ENCODE measurements around the gene AUH.

Gene AUH

DNA sequence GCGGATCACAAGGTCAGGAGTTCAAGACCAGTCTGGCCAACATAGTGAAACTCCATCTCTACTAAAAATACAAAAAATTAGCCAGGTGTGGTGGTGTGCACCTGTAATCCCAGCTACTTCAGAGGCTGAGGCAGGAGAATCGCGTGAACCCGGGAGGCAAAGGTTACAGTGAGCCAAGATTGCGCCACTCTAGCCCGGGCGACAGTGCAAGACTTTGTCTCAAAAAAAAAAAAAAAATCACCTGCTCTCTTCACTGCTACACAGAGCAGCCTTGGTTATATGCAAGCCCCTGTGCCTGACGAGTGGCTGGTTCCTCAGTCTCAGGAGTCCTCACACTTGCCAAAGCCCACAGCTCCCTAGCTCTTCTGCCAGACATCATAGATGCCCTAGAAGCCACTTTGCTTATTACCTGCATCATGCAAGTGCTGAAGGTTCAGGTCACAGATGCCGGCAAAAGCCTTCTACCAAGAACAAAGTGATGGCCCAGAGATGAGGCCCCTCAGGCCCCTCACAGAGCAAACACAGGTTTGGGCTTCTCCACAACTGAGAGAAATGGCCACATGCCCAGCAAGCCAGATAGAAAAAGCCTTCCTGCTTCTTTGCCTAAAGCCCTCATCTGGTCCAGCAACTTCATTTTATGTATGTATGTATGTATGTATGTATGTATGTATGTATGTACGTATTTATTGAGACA is 176.4 kb downstream of the AUH start:
- no peak for DNase-seq

- DNase-seq: no peak
Observed at GRCh38 chr9:91182429-91183225, 179.1 kb downstream of the AUH start.

GRCh38 chr9:91181541-91181940 is 180.2 kb downstream of the AUH start:
- DNase-seq: no peak

GRCh38 chr9:91180930-91181268 is 180.8 kb downstream of the AUH start:
- DNase-seq: no peak

GRCh38 chr9:91180240-91180929 is 181.3 kb downstream of the AUH start:
- no peak for DNase-seq

DNA sequence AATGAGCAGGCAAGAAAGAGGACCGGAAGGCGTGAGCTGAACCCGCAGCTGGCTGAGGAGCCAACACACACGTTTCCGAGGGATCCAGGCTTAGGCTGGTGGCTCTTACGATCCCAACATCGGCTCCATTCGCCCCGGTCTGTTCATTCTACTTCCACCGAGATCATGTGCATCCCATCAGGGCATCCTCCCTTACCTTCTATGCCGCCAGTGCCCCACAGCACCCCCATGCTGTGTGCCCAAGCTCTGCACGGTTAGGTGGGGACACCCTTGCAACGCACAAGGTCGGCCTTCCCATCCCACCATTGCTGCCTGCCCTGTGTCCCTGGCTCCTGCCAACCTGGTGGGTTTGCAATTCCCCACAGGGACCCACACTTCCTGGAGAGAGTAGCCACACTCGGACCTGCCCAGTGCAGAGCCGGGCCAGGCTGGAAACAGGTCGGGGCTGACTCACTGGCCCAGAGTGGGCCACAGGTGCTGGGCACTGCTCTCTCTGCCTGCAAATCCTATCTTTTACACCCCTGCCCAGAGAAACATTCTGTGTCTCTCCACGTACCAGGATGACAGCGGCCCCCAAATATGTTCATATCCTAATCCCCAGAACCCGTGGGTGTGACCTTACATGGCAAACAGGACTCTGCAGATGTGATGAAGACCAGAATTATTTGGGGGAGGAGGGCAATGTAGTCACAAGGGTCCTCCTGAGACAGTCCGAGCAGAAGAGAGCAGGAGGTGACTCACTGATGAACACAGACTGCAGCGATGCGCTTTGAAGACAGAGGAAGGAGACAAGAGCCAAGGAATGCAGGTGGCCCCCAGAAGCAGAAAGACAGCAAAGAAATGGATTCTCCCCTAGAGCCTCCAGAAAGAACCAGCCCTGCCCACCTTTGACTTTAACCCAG is 182.2 kb downstream of the AUH start:
- no peak for DNase-seq

DNA sequence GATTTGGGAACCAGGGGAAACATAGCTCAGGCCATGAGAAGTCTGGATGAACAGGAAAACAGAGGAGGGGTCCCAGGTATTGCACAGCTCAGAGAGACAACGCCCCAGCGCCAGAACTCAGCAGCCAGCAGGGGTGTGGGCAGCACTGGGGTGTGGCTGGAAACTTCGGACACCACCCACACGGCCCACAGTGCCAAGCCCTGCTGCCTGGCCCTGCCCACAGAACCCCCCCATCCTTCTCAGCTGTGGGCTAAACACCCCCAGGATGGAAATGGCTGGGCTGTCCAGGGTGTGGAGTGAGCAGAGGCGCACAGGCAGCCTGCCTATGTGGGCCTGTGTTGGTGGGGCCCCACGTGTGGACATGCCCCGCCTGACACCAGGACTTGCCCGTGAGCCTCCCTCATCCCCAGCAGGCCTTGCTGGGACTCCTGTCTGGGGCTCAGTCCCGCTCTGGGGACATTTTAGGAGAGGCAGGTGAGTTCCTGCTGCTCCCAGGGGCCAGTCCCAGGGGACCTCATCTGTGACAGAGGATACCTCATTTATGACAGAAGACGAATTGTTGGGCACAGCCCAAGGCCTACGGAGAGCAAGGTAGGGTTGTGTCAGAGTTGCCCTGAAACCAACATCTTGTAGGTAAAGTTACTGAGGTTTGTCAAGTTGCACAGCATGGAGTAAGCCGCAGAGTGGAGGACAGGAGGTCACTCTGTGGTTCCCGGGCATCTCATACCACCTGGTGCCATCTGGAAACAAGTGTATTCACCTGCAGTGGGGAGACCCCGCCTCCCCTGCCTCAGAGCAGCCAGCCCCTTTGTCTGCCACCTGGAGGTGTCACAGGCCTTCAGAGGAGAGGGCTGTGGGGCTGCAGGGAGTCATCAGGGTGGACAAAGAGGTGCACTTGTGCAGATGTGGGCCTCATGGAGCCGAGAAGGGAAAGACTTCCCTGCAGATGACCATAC is 183.2 kb downstream of the AUH start:
- no peak for DNase-seq

GRCh38 chr9:91177661-91178280 is 183.9 kb downstream of the AUH start:
- DNase-seq: no peak

GRCh38 chr9:91177081-91177480 is 184.6 kb downstream of the AUH start:
- no peak for DNase-seq

DNA sequence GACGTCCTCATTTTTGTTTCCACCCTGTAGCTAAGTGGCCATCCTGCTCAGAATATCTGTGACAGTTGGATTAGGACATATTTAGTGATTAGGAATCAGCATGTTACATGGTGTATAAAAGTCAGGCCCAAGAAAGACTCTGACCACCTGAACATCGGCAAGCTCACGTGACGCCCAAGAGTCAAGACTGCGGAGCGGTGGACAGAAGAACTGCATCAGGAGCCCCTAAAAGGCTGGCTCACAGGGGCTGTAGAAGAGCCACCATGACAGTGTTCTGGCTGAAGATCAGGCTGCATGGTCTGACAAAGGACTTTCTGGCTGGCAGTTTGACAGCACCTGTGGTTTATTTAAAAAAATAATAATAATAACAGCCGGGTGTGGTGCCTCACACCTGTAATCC is 185.3 kb downstream of the AUH start:
- no peak for DNase-seq

DNA sequence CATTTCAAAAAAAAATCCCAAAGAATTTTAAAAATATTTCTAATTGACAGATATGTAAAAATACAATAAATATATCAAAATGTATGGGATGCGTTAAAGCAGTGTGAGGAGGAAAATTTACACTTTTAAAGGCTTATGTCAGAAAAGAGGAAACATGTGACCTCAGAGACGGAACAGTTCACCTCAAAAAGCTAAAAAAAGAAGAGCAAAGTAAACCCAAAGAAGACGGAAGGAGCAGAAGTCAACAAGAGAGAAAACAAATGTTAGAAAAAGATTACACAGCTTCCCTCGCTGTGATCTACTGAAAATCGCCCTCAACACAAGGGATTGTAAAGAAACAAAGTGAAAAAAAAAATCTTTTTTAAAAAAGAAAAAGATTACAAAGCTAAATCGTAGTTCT is 186.9 kb downstream of the AUH start:
- no peak for DNase-seq

DNA sequence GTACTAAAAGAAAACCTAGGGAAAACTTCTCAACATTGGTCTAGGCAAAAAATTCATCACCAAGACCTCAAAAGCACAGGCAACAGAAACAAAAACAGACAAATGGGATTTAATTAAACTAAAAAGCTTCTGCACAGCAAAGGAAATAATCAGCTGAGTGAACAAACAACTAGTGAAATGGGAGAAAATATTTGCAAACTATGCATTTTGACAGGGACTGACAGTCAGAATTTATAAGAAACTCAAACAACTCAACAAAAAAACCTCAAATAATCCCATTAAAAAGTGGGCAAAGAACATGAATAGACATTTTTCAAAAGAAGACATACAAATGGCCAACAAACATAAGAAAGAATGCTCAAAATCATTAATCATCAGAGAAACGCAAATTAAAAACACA is 189.4 kb downstream of the AUH start:
- no peak for DNase-seq

DNA sequence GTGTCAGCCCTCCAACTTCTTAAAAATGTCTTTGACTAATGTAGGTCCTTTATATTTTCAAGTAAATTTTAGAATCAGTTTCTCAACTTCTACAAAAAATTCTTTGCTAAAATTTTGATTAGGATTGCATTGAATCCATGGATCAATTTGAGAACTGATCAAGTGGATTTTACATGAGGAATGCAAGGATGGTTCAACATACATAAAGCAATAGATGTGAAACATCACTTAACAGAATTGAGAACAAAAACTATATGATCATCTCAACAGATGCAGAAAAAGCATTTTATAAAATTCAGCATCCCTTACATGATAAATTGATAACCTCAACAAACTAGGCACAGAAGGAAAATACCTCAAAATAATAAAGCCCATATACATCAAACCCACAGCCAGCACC is 190.8 kb downstream of the AUH start:
- DNase-seq: no peak

- DNase-seq: no peak
Observed at GRCh38 chr9:91166796-91167366, 194.8 kb downstream of the AUH start.

GRCh38 chr9:91164724-91165520 is 196.8 kb downstream of the AUH start:
- DNase-seq: no peak

Data from NCI-H1417 treated with DMSO at 0.1 percent for 48 hours (cell line).